Effector memory CD4-positive, alpha-beta T cell (primary cell): ENCODE results near the gene PLXNA4.

Experiments used
- DNase-seq, 3 donors: peaks; one replicate each; pipeline ENCODE4 v3.0.0-alpha.2; 2020
- H3K27ac ChIP-seq: 2 replicates; pipeline ENCODE4 v1.7.0; 2013; ENCODE audit warnings: mild to moderate bottlenecking, low read length, moderate library complexity; ENCODE audit not compliant: insufficient read depth, poor library complexity, severe bottlenecking
- H3K27me3 ChIP-seq: replicated peaks from 2 replicates; pipeline ENCODE4 v1.7.0; 2013; ENCODE audit warnings: mild to moderate bottlenecking, low read length; ENCODE audit not compliant: insufficient read depth, control insufficient read depth, poor library complexity, severe bottlenecking
- H3K36me3 ChIP-seq: 2 replicates; pipeline ENCODE4 v1.7.0; 2013; ENCODE audit warnings: mild to moderate bottlenecking, low read length, moderate library complexity; ENCODE audit not compliant: control insufficient read depth, insufficient read depth
- H3K4me1 ChIP-seq: 2 replicates; pipeline ENCODE4 v1.7.0; 2013; ENCODE audit warnings: low read length, mild to moderate bottlenecking; ENCODE audit not compliant: control insufficient read depth, insufficient read depth, poor library complexity, severe bottlenecking
- H3K4me3 ChIP-seq: 2 replicates; pipeline ENCODE4 v1.7.0; 2013; ENCODE audit warnings: low read length, low read depth, mild to moderate bottlenecking; ENCODE audit not compliant: insufficient read depth, poor library complexity, severe bottlenecking
- H3K9me3 ChIP-seq: 2 replicates; pipeline ENCODE4 v1.7.0; 2013; ENCODE audit warnings: mild to moderate bottlenecking, low read length, moderate library complexity; ENCODE audit not compliant: control insufficient read depth

The PLXNA4 gene

GRCh38 chr7:132456418-132456817, 119.9 kb downstream of the PLXNA4 start:
- no peak overlapping the region for H3K4me3 ChIP-seq
- H3K4me1 ChIP-seq, result peaks cover 1% of the 10 kb centered on the region
- H3K27ac ChIP-seq, result no peak overlapping the region
- DNase-seq, result no peak
- H3K27me3 ChIP-seq, result no peaks in the 10 kb centered on the region
- no peaks in the 10 kb centered on the region for H3K36me3 ChIP-seq
- no peaks in the 10 kb centered on the region for H3K9me3 ChIP-seq

GRCh38 chr7:132455378-132455777, 120.9 kb downstream of the PLXNA4 start:
- H3K9me3 ChIP-seq, result no peaks in the 10 kb centered on the region
- H3K36me3 ChIP-seq, result no peaks in the 10 kb centered on the region
- H3K4me3 ChIP-seq, result no peak overlapping the region
- no peak for DNase-seq
- peaks cover 7% of the 10 kb centered on the region for H3K4me1 ChIP-seq
- no peaks in the 10 kb centered on the region for H3K27me3 ChIP-seq
- H3K27ac ChIP-seq, result no peak overlapping the region

- H3K36me3 ChIP-seq, result no peaks in the 10 kb centered on the region
- no peaks in the 10 kb centered on the region for H3K27me3 ChIP-seq
- no peak overlapping the region for H3K27ac ChIP-seq
- peaks cover 7% of the 10 kb centered on the region for H3K4me1 ChIP-seq
- H3K9me3 ChIP-seq, result no peaks in the 10 kb centered on the region
- H3K4me3 ChIP-seq, result no peak overlapping the region
- no peak for DNase-seq
Observed at GRCh38 chr7:132453826-132454225, 122.4 kb downstream of the PLXNA4 start.

DNA sequence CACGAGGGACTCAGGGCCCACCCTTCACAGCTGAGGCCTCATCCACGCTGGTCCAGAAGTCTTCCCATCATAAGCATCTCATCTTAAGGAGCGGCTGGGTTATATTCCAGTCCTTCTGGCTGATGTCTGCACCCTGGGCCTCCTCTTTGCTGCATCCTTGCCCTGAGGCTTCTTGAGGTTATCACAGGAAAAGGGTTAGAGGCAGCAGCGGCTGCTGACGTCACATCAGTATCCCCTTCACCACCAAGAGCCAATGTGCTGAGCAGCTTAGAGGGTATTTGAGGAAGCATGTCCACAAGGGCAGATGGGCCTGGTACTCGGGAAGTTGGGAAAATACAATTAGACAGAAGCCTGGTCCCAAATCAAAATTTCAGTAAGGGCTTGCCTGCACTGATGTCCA, 125.1 kb downstream of the PLXNA4 start:
- no peak overlapping the region for H3K4me3 ChIP-seq
- H3K36me3 ChIP-seq, result no peaks in the 10 kb centered on the region
- H3K9me3 ChIP-seq, result no peaks in the 10 kb centered on the region
- H3K27ac ChIP-seq, result no peak overlapping the region
- no peak for DNase-seq
- no peaks in the 10 kb centered on the region for H3K27me3 ChIP-seq
- H3K4me1 ChIP-seq, result peaks cover 7% of the 10 kb centered on the region

GRCh38 chr7:132450696-132451095, 125.6 kb downstream of the PLXNA4 start:
- DNase-seq, result no peak
- Histone ChIP-seq H3K27ac (no peak overlapping the region), H3K27me3 (no peaks in the 10 kb centered on the region)

GRCh38 chr7:132450188-132450587, 126.1 kb downstream of the PLXNA4 start:
- no peak overlapping the region for H3K27ac ChIP-seq
- H3K27me3 ChIP-seq, result no peaks in the 10 kb centered on the region
- no peaks in the 10 kb centered on the region for H3K36me3 ChIP-seq
- H3K4me1 ChIP-seq, result peaks cover 7% of the 10 kb centered on the region
- no peaks in the 10 kb centered on the region for H3K9me3 ChIP-seq
- no peak overlapping the region for H3K4me3 ChIP-seq
- no peak for DNase-seq

More at GRCh38 chr7:132450696-132451095, 125.6 kb downstream of the PLXNA4 start:
- Histone ChIP-seq H3K9me3 (no peaks in the 10 kb centered on the region), H3K4me1 (peaks cover 7% of the 10 kb centered on the region), H3K36me3 (no peaks in the 10 kb centered on the region), H3K4me3 (no peak overlapping the region)

GRCh38 chr7:132446666-132447278, 129.5 kb downstream of the PLXNA4 start:
- no peak for DNase-seq
- Histone ChIP-seq H3K36me3 (no peaks in the 10 kb centered on the region), H3K4me3 (no peak overlapping the region), H3K4me1 (peaks cover 7% of the 10 kb centered on the region), H3K27ac (no peak overlapping the region), H3K27me3 (no peaks in the 10 kb centered on the region), H3K9me3 (no peaks in the 10 kb centered on the region)

- no peaks in the 10 kb centered on the region for H3K27me3 ChIP-seq
- no peak for DNase-seq
- H3K36me3 ChIP-seq, result no peaks in the 10 kb centered on the region
- H3K4me3 ChIP-seq, result no peak overlapping the region
- no peak overlapping the region for H3K27ac ChIP-seq
- H3K9me3 ChIP-seq, result no peaks in the 10 kb centered on the region
- H3K4me1 ChIP-seq, result peaks cover 4% of the 10 kb centered on the region
Observed at GRCh38 chr7:132446260-132446659, 130.0 kb downstream of the PLXNA4 start.

DNA sequence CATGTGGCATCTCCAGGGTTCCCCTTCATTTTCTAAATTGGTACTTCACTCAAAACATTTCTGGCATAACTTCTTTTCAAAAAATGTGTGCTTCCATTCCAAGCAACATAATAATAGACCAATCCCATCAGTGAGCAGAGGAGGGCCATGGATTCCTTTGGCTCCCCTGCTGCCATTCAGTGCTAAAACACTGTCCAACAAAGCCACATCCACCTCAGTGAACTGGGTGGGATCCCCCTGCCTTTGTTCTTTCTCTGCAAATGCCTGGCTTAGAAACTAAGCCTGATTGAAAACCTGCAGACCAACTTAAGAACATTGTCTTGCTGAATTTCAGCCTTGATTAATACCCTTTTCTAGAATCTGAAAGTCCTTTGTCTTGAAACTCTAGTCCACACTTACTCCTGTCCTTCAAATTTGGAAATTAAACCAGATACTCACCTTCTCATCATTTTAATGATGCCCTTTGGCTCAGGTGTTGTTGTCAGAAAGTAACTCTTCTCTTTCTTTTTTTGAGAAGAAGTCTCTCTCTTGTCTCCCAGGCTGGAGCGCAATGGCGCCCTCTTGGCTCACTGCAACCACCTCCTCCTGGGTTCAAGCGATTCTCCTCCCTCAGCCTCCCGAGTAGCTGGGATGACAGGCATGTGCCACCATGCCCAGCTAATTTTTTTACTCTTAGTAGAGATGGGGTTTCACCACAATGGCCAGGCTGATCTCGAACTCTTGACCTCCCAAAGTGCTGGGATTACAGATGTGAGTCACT, 132.3 kb downstream of the PLXNA4 start:
- H3K27ac ChIP-seq, result no peak overlapping the region
- no peaks in the 10 kb centered on the region for H3K27me3 ChIP-seq
- H3K9me3 ChIP-seq, result no peaks in the 10 kb centered on the region
- no peaks in the 10 kb centered on the region for H3K36me3 ChIP-seq
- H3K4me3 ChIP-seq, result no peak overlapping the region
- H3K4me1 ChIP-seq, result peaks cover 3% of the 10 kb centered on the region
- DNase-seq, result no peak

- H3K36me3 ChIP-seq, result no peaks in the 10 kb centered on the region
- no peak for DNase-seq
- H3K4me1 ChIP-seq, result peaks cover 8% of the 10 kb centered on the region
Observed at GRCh38 chr7:132441935-132442334, 134.3 kb downstream of the PLXNA4 start.

More at GRCh38 chr7:132441935-132442334, 134.3 kb downstream of the PLXNA4 start:
- no peak overlapping the region for H3K4me3 ChIP-seq
- H3K27me3 ChIP-seq, result no peaks in the 10 kb centered on the region
- H3K9me3 ChIP-seq, result no peaks in the 10 kb centered on the region
- no peak overlapping the region for H3K27ac ChIP-seq
